WTC11 (cell line): Measurements from ENCODE around the gene CEACAM8. TPM values are rescaled to one million over a fixed set of nuclear protein-coding genes. Genes with fewer than 3 reads are reported as not detected.

Source experiments
- ATAC-seq: fragments of 200-7000 bp; cut with Tn5 transposase; 2 replicates; pipeline ENCODE4 v1.10.0; 2021; ENCODE audit warnings: mild to moderate bottlenecking, moderate library complexity
- CTCF ChIA-PET: fragments of 300-600 bp; sonication (Branson Sonifier 250); formaldehyde crosslinking; loops from one replicate; lab custom pipeline; 2021; ENCODE audit warnings: antibody characterized with exemption; lab: Charles Lee
- POLR2A ChIA-PET: fragments of 350-600 bp; sonication (Branson Sonifier 250); formaldehyde crosslinking; loops from one replicate; lab custom pipeline; 2021; ENCODE audit warnings: antibody characterized with exemption; lab: Charles Lee
- DNase-seq: peaks from one replicate; pipeline ENCODE4 v3.0.0; 2021; ENCODE audit warnings: low spot score
- H3K27ac Mint-ChIP-seq: 2 replicates; pipeline ENCODE4 v1.8.0; 2021; ENCODE audit warnings: mixed read lengths
- H3K27me3 Mint-ChIP-seq: 2 replicates; pipeline ENCODE4 v1.8.0; 2021; ENCODE audit warnings: low read depth, mild to moderate bottlenecking, moderate library complexity, mixed read lengths
- H3K36me3 Mint-ChIP-seq: 2 replicates; pipeline ENCODE4 v1.8.0; 2021; ENCODE audit warnings: mixed read lengths
- H3K4me1 Mint-ChIP-seq: 2 replicates; pipeline ENCODE4 v1.8.0; 2022; ENCODE audit warnings: mixed read lengths
- H3K4me3 Mint-ChIP-seq: 2 replicates; pipeline ENCODE4 v1.8.0; 2021; ENCODE audit warnings: mild to moderate bottlenecking, moderate library complexity, mixed read lengths
- H3K9me3 Mint-ChIP-seq: 2 replicates; pipeline ENCODE4 v1.8.0; 2021; ENCODE audit warnings: mixed read lengths
- ESRRA ChIP-seq: sonication (generic); formaldehyde crosslinking; IDR thresholded peaks from 2 replicates; pipeline ENCODE4 v1.8.1; 2022; ENCODE audit warnings: mild to moderate bottlenecking, missing genetic modification reagents, borderline replicate concordance
- FOXJ3 ChIP-seq: sonication (generic); formaldehyde crosslinking; IDR thresholded peaks from 2 replicates; pipeline ENCODE4 v1.9.0; 2021; ENCODE audit warnings: missing genetic modification reagents, mild to moderate bottlenecking, borderline replicate concordance
- FOXK1 ChIP-seq: sonication (generic); formaldehyde crosslinking; IDR thresholded peaks from 2 replicates; pipeline ENCODE4 v1.8.0; 2022; ENCODE audit warnings: mild to moderate bottlenecking, moderate library complexity, missing genetic modification reagents
- IRF2 ChIP-seq: sonication (generic); formaldehyde crosslinking; IDR thresholded peaks from 2 replicates; pipeline ENCODE4 v1.8.0; 2022; ENCODE audit warnings: low read depth, missing genetic modification reagents, borderline replicate concordance
- JAZF1 ChIP-seq: fragments of 250-450 bp; sonication (Bioruptor Pico); IDR thresholded peaks from 2 replicates; pipeline ENCODE4 v1.9.0; 2021; ENCODE audit warnings: moderate library complexity, mild to moderate bottlenecking, inconsistent platforms
- KAT7 ChIP-seq: sonication (generic); formaldehyde crosslinking; IDR thresholded peaks from 2 replicates; pipeline ENCODE4 v1.8.1; 2023; ENCODE audit warnings: missing genetic modification reagents, mild to moderate bottlenecking, borderline replicate concordance
- MAX ChIP-seq: sonication (generic); formaldehyde crosslinking; IDR thresholded peaks from 2 replicates; pipeline ENCODE4 v1.8.0; 2022; ENCODE audit warnings: mild to moderate bottlenecking, missing genetic modification reagents
- MYBL2 ChIP-seq: sonication (generic); formaldehyde crosslinking; IDR thresholded peaks from 2 replicates; pipeline ENCODE4 v1.8.1; 2023; ENCODE audit warnings: mild to moderate bottlenecking, moderate library complexity, missing genetic modification reagents
- PREB ChIP-seq: sonication (generic); formaldehyde crosslinking; IDR thresholded peaks from 2 replicates; pipeline ENCODE4 v1.8.1; 2022; ENCODE audit warnings: mild to moderate bottlenecking, missing genetic modification reagents, moderate library complexity, borderline replicate concordance
- RORB ChIP-seq: fragments of 250-450 bp; sonication (Bioruptor Pico); IDR thresholded peaks from 2 replicates; pipeline ENCODE4 v1.9.0; 2021; ENCODE audit warnings: mild to moderate bottlenecking
- SP1 ChIP-seq: sonication (generic); formaldehyde crosslinking; conservative IDR thresholded peaks from 2 replicates; pipeline ENCODE4 v1.8.1; 2022; ENCODE audit warnings: missing genetic modification reagents
- ZNF317 ChIP-seq: sonication (generic); formaldehyde crosslinking; IDR thresholded peaks from 2 replicates; pipeline ENCODE4 v1.8.1; 2023; ENCODE audit warnings: low read depth, mild to moderate bottlenecking, moderate library complexity, missing genetic modification reagents, borderline replicate concordance
- ZNF532 ChIP-seq: fragments of 250-450 bp; sonication (Bioruptor Pico); IDR thresholded peaks from 2 replicates; pipeline ENCODE4 v1.9.0; 2021; ENCODE audit warnings: mild to moderate bottlenecking, borderline replicate concordance
- ZNF671 ChIP-seq: fragments of 250-450 bp; sonication (Bioruptor Pico); IDR thresholded peaks from 2 replicates; pipeline ENCODE4 v1.8.0; 2021; ENCODE audit warnings: mild to moderate bottlenecking
- total RNA-seq: library from RNA; stranded (reverse); gene quantifications from 3 replicates; pipeline ENCODE4 v1.2.3, GENCODE V29; 2021
- TF ChIP-seq, protein P1 (sequence below): sonication (generic); formaldehyde crosslinking; IDR thresholded peaks from 2 replicates; pipeline ENCODE4 v1.8.1; 2023; ENCODE audit warnings: mild to moderate bottlenecking, missing genetic modification reagents, borderline replicate concordance
- TF ChIP-seq, protein P2 (sequence below): sonication (generic); formaldehyde crosslinking; IDR thresholded peaks from 2 replicates; pipeline ENCODE4 v1.8.1; 2023; ENCODE audit warnings: mild to moderate bottlenecking, missing genetic modification reagents

Gene CEACAM8
- total RNA-seq, 1 experiment from 2014 or later, result not detected

- TF ChIP-seq, protein P1, sequence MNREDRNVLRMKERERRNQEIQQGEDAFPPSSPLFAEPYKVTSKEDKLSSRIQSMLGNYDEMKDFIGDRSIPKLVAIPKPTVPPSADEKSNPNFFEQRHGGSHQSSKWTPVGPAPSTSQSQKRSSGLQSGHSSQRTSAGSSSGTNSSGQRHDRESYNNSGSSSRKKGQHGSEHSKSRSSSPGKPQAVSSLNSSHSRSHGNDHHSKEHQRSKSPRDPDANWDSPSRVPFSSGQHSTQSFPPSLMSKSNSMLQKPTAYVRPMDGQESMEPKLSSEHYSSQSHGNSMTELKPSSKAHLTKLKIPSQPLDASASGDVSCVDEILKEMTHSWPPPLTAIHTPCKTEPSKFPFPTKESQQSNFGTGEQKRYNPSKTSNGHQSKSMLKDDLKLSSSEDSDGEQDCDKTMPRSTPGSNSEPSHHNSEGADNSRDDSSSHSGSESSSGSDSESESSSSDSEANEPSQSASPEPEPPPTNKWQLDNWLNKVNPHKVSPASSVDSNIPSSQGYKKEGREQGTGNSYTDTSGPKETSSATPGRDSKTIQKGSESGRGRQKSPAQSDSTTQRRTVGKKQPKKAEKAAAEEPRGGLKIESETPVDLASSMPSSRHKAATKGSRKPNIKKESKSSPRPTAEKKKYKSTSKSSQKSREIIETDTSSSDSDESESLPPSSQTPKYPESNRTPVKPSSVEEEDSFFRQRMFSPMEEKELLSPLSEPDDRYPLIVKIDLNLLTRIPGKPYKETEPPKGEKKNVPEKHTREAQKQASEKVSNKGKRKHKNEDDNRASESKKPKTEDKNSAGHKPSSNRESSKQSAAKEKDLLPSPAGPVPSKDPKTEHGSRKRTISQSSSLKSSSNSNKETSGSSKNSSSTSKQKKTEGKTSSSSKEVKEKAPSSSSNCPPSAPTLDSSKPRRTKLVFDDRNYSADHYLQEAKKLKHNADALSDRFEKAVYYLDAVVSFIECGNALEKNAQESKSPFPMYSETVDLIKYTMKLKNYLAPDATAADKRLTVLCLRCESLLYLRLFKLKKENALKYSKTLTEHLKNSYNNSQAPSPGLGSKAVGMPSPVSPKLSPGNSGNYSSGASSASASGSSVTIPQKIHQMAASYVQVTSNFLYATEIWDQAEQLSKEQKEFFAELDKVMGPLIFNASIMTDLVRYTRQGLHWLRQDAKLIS, result no peak
- TF ChIP-seq KAT7 (CRISPR knock-in tag) (no peak), JAZF1 (CRISPR knock-in tag) (no peak)
Observed at GRCh38 chr19:42634409-42635232, 39.9 kb upstream of the CEACAM8 start (continued).

GRCh38 chr19:42629191-42629590 is 34.5 kb upstream of the CEACAM8 start:
- peaks cover 3% of the 10 kb centered on the region; the same call in 1 of the 2 replicates for H3K36me3 Mint-ChIP-seq
- H3K9me3 Mint-ChIP-seq, result peaks cover 32% of the 10 kb centered on the region
- H3K27ac Mint-ChIP-seq, result no peak overlapping the region
- CTCF ChIA-PET, result no interaction called here
- POLR2A ChIA-PET, result no interaction called here
- no peak for ATAC-seq
- TF ChIP-seq MYBL2 (no peak), FOXJ3 (CRISPR knock-in tag) (no peak), ZNF317 (CRISPR knock-in tag) (no peak), MAX (CRISPR knock-in tag) (no peak), RORB (CRISPR knock-in tag) (no peak), IRF2 (CRISPR knock-in tag) (no peak), PREB (CRISPR knock-in tag) (no peak), ZNF532 (CRISPR knock-in tag) (no peak), ZNF671 (CRISPR knock-in tag) (no peak), SP1 (CRISPR knock-in tag) (no peak), FOXK1 (CRISPR knock-in tag) (no peak), ESRRA (no peak)
- TF ChIP-seq, protein P2, sequence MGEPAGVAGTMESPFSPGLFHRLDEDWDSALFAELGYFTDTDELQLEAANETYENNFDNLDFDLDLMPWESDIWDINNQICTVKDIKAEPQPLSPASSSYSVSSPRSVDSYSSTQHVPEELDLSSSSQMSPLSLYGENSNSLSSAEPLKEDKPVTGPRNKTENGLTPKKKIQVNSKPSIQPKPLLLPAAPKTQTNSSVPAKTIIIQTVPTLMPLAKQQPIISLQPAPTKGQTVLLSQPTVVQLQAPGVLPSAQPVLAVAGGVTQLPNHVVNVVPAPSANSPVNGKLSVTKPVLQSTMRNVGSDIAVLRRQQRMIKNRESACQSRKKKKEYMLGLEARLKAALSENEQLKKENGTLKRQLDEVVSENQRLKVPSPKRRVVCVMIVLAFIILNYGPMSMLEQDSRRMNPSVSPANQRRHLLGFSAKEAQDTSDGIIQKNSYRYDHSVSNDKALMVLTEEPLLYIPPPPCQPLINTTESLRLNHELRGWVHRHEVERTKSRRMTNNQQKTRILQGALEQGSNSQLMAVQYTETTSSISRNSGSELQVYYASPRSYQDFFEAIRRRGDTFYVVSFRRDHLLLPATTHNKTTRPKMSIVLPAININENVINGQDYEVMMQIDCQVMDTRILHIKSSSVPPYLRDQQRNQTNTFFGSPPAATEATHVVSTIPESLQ (CRISPR knock-in tag), result no peak
- TF ChIP-seq, all 79 proteins: peak for 0
- peaks cover 28% of the 10 kb centered on the region for H3K27me3 Mint-ChIP-seq
- H3K4me1 Mint-ChIP-seq, result no peaks in the 10 kb centered on the region
- no peak for DNase-seq
- H3K4me3 Mint-ChIP-seq, result no peak overlapping the region
